Transverse colon (tissue), 3 donors: ENCODE results near the gene ADGRB3.

Source experiments
- EP300 ChIP-seq: sonication (generic); formaldehyde crosslinking; IDR thresholded peaks from one replicate; pipeline ENCODE4 v1.6.1; 2017; ENCODE audit warnings: antibody characterized with exemption, low read depth
- TF ChIP-seq, protein P1 (sequence below), 5 experiments: fragments of 200-600 bp in 3 of 5; fragments of 450-650 bp in 2 of 5; sonication (generic) in 3 of 5; IDR thresholded peaks; 1 replicate in 2 of 5; 2 replicates in 3 of 5; pipeline ENCODE4 v1.5.1; 2016 to 2017; ENCODE audit warnings: antibody characterized with exemption in 5 of 5, inconsistent platforms in 3 of 5, mild to moderate bottlenecking in 2 of 5, moderate library complexity in 1 of 5

- TF ChIP-seq, protein P1, sequence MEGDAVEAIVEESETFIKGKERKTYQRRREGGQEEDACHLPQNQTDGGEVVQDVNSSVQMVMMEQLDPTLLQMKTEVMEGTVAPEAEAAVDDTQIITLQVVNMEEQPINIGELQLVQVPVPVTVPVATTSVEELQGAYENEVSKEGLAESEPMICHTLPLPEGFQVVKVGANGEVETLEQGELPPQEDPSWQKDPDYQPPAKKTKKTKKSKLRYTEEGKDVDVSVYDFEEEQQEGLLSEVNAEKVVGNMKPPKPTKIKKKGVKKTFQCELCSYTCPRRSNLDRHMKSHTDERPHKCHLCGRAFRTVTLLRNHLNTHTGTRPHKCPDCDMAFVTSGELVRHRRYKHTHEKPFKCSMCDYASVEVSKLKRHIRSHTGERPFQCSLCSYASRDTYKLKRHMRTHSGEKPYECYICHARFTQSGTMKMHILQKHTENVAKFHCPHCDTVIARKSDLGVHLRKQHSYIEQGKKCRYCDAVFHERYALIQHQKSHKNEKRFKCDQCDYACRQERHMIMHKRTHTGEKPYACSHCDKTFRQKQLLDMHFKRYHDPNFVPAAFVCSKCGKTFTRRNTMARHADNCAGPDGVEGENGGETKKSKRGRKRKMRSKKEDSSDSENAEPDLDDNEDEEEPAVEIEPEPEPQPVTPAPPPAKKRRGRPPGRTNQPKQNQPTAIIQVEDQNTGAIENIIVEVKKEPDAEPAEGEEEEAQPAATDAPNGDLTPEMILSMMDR (IDR thresholded peaks at IDR 0.05), result no peak
- no peak for TF ChIP-seq EP300
Measured at GRCh38 chr6:68719761-68720160, 84.7 kb downstream of the ADGRB3 start.
